NCI-H526 (cell line): ENCODE data around the gene GUCA1C.

Source experiments
- DNase-seq, 2 experiments: peaks; one replicate each; lab custom pipeline; 2025; lab: John Stamatoyannopoulos, UW

GUCA1C gene

DNA sequence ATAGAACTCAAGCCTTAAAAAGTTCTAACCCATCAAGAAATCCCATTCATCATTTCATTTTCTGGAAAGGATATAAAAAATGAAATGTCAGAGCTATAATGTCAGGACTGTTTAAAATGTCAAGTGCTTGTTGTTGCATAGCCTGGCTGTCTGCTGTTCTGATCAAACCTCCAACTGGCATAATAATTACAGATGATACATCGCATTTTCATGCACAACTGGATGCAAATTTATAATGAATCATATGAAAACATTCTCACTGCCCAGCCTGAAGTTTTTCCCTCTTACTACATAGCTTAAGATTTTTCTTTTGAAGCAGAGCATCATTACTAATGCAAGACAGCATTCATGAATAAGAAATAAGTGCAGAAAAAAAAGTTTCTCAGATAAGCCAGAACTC is 46.5 kb downstream of the GUCA1C start:
- no peak for DNase-seq

DNA sequence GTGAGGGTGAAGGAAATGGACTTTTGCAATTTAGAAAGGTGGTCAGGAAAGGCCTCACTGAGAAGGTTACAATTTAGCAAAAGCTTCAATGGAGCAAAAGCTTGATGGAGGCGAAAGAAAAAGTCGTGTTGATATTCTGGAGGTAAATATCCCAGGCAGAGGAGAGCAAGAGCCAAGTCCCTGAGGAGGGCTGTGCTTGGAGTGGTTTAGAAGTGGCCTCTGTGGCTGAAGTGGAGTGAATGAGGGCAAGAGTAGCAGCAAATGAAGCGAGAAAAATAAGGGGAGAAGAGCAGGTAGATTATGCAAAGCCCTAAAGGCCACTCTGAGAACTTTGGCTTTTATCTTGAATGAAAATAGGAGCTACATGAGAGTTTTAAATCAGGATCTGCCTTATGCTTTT is 54.1 kb downstream of the GUCA1C start:
- no peak for DNase-seq

DNA sequence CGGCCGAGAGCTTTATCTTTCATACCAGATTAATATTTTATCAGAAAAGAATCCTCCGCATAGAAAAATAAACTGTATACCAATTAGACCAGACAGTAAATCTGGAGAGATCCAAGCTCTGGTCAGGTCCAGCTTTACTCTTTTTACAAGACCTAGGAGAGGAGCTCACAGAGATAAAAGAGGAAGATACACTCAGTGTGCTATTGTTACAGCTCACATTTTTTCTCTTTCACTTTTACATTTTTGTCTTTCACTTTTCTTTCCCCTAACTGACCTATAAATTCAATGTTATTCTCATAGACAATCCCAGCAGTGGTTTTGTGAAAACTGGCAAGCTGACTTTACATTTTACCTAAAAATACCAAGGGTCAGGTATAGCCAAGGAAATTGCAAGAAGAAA is 55.8 kb downstream of the GUCA1C start:
- DNase-seq = no peak

DNA sequence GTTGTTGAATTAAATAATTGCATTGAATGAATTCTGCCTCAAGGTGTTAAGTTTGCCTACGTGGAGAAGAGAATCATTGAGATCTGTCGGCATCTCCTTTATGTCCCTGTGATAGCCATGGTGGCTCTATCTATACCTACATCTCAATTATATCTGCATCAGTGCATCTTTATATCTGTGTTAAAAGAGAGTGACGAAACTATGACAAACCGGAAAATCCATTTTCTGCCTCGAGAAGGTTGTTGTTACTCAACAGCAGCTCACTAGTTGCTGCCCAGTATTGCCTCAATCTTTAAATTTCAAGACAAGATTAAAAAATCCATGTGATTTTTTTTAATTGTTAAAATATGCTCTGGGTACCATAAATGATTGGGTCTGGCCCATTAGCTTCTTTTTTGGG is 58.7 kb downstream of the GUCA1C start:
- no peak for DNase-seq

DNA sequence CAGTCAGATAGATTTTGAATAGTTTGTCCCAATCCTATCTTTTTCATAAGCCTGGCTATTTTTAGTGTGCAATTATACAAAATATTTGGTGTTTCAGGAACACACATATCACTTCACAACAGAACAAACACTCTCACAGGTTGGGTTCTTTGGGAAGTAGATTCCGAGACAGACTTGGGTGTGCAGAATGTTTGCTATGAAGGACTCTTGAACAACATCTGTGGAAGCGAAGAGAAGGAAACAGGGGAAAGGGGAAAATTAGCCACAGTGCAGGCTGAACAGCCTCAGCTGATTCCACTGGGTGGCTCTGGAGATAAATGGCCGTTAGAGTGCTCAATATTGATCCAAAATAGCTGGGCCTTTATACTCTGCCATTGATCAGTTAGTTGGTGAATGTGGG is 61.8 kb downstream of the GUCA1C start:
- DNase-seq = no peak

DNA sequence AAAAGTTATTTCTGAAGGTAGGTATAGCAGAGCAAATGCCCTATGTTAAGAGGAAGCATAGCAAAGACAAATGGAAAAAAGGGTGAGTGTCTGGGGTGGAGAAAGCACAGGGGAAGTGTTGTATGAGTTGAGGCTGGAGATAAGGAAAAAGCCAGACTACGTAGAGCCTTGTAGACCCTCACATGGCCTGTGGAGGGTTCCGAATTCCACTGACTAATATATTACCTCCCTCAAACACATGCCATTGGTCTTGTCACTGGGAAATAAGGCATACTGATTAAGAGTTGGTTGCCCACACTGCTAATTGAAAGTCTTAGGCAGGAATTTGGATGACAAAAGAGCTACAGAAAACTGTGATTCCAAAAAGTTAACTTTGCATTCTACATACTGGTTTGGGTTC is 65.9 kb downstream of the GUCA1C start:
- DNase-seq = no peak

DNA sequence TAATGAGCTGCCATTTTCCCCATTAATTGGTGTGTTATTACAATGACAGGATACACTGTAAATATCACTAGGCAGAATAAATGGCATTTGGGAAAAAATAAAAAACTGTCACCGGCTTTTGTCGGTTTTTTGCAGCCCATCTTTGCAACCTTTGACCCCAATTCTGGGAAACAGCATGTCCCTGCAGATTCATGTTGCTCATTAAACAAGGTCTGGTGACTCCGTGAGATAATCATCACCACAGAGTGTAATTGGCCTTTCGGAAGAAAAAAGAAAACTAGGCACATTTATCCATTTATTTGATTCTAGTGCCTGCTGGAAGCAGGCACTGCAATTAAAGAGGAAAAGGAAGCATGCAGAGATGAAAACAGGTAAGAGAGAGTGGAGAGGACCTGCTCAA is 66.6 kb downstream of the GUCA1C start:
- DNase-seq = no peak

DNA sequence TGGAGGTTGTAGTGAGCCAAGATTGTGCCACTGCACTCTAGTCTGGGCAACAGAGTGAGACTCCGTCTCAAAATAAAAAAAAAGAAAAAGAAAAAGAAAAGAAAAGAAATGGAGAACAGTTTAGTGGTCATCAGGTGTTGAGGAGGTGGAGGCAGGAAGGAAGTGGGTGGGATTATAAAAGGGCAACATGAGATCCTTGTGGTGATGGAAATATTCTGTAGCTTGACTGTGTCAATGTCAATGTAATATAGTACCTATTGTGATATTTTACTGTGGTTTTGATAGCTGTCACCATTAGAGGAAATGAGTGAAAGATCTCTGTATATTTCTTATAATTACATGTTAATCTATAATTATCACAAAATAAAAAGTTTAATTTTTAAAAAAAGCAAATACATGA is 70.3 kb downstream of the GUCA1C start:
- no peak for DNase-seq

DNA sequence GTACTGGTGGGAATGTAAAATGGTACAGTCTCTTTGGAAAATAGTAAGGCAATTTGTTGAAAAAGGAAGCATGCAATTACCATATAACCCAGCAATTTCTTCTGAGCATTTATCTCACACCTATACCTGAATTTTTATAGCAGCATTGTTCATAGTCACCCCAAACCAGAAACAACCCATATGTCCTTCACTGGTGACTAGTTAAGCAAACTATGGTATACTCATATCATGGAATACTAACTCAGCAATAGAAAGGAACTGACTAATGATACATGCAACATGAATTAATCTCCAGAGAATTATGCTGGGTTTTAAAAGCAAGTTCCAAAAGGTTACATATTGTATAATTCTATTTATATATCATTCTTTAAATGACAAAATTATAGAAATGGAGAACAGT is 70.9 kb downstream of the GUCA1C start:
- no peak for DNase-seq

DNA sequence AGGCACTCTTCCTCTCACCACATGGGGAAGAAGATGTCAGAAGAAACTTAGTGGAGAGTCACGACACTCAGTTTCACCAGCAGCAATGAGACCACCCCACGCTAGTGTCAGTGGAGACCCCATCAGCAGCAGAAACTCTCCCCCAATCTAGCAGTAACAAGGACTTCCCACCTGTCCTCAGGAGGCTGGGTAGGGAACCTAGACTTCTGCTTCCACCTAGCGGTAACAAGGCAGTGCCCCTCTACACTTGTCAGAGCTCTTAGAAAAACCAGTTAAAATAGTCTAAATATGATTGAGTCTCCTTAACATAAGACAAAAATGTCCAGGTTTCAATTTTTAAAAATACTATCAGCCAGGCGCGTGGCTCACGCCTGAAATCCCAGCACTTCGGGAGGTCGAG is 73.8 kb downstream of the GUCA1C start:
- no peak for DNase-seq

DNA sequence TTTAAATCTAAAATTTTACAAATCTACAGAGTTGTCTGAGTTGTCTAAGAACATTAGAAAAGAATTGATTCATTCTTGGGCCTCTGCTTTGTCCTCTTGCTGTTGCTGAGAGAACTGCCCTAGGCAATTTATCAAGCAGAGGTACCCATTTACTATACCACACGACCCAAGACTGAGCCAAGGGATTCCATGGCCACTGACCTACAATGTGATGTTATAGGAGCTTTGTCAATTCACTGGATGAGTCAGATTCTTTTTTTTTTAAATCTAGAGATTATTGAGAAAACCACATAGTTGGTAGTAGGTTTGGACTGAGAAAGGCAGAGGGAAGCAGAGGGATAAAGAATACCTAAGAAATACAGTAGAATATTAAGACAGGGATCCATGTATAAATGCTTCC is 75.8 kb downstream of the GUCA1C start:
- DNase-seq = no peak

DNA sequence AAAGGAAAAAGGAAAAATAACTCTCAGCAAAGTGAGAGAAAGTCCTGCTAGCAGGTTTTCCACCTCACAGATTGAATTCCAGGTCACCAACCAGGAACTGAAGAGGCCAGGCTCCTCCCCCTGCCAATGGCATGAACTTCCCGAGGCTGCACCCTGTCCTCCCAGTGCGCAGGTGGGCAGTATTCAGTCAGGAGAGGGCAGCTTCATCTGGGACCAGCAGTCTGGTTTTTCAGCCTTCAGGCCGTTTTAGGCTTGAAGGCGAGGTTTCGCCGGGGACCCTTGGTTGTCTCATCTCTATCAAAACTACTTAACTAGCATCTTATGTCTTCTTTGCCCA is 89.9 kb downstream of the GUCA1C start:
- no peak for DNase-seq

DNA sequence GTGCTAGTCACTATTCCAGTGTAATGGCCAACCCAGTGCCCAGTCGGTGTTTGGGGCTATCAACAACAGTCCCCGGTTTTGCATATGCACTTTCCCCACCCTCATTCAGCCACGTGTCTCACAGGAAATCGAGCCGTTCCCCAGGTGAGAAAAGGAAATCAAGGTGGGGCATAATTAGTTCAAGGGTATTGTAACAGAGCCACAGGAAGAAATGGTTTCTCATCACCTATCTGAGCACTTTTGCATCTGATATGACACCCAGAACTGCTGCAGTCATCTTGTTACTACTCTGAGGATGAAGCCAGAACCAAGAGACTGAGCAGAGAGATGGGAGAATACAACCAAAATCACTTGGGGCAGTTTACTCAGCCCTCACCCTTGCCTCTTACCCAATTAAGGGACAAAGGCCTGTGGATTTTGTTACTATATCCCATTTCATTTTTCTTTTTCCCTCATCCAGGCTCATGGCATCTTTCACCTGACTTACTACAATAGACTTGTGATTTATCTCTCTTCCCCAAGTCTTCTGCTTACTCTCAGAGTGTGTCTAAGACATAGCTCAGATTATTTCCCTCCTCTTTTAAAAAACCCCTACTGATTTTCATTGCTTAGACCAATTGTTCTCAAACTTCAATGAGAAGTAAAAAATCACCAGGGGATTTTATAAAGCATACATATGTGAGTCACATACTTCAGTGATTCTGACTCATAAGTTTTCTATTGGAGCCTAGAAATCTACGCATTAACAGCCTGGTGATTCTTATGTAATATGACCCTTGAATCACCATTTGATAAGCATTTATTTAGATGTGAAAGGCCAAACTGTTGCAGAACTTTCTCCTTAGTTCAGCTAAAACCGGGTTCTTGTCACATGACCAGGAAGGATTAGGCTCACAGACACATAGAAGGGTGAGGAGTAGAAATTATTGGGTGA is 90.5 kb downstream of the GUCA1C start:
- no peak for DNase-seq

DNA sequence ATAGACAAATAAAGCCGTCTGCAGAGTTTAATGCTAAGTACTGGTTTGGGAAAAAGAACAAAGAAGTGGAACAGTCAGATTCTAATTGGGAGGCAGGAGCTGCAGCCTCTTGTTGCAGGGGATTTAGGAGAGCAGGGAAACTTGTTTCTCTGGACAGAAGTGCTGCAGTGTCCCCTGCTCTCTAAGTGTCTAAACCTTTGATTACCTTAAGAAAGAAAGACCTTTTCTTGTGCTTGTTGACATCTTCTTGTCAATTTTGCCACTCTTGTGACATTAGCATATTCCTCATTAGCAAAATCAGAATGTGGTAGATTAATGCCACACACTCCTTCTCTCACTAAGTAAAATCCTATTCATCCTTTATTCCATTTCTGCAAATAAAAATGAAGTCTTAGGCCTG is 92.3 kb downstream of the GUCA1C start:
- no peak for DNase-seq
